B cell (primary cell): ENCODE results near the gene SDC1. TPM values are rescaled to one million over a fixed set of nuclear protein-coding genes. Genes with fewer than 3 reads are reported as not detected.
"Not testable (repeated sequence)": the region's sequence is repeated elsewhere in the genome, so short reads cannot be mapped to it uniquely, and the experiment has no call there.

ENCODE experiments used
- ATAC-seq: fragments of 200-7000 bp; cut with Tn5 transposase; one replicate; pipeline ENCODE4 v1.10.0; 2021; ENCODE audit warnings: low read depth, mild to moderate bottlenecking, moderate number of reproducible peaks, moderate library complexity
- CTCF ChIA-PET: fragments of 350-600 bp; sonication (Branson Sonifier 250); formaldehyde crosslinking; loops from one replicate; lab custom pipeline; 2021; ENCODE audit warnings: antibody characterized with exemption, inconsistent platforms; lab: Charles Lee
- POLR2A ChIA-PET: fragments of 350-600 bp; sonication (Branson Sonifier 250); formaldehyde crosslinking; loops from one replicate; lab custom pipeline; 2021; ENCODE audit warnings: antibody characterized with exemption; lab: Charles Lee
- DNase-seq: peaks from one replicate; pipeline ENCODE4 v3.0.0; 2013
- H2AFZ ChIP-seq: 2 replicates; pipeline ENCODE4 v1.6.1; 2012; ENCODE audit warnings: mild to moderate bottlenecking, low read depth, low read length; ENCODE audit not compliant: insufficient read depth, poor library complexity, severe bottlenecking
- H3K27ac ChIP-seq, 2 donors: 1 replicate in 1 of 2; 2 replicates in 1 of 2; pipeline ENCODE4 v1.5.1; 2012 to 2013; ENCODE audit warnings: low read length in 2 of 2, mild to moderate bottlenecking in 2 of 2, moderate library complexity in 1 of 2
- H3K27me3 ChIP-seq, 4 experiments: fragments of 200-600 bp in 1 of 4; sonication (generic) in 1 of 4; replicated peaks in 1 of 4; 1 replicate in 2 of 4; 2 replicates in 2 of 4; pipeline versions ENCODE4 v1.6.1 to v1.7.0; 2013 to 2016; ENCODE audit warnings: low read length in 3 of 4, mild to moderate bottlenecking in 2 of 4, mixed read lengths in 1 of 4, moderate library complexity in 1 of 4; ENCODE audit not compliant: insufficient read depth in 4 of 4, control insufficient read depth in 3 of 4; ENCODE audit errors: control extremely low read depth in 1 of 4
- H3K36me3 ChIP-seq, 2 experiments: replicated peaks in 1 of 2; 1 replicate in 1 of 2; 2 replicates in 1 of 2; pipeline versions ENCODE4 v1.6.1 to v1.7.1; 2013; ENCODE audit warnings: low read length in 1 of 2; ENCODE audit not compliant: insufficient read depth in 2 of 2, control insufficient read depth in 1 of 2; ENCODE audit errors: control extremely low read depth in 1 of 2, extremely low read depth in 1 of 2
- H3K4me1 ChIP-seq, 2 donors: fragments of 200-600 bp in 1 of 2; sonication (generic) in 1 of 2; 1 replicate in 1 of 2; 2 replicates in 1 of 2; pipeline versions ENCODE4 v1.5.1 to v1.6.1; 2013 to 2017; ENCODE audit warnings: low read length in 2 of 2; ENCODE audit not compliant: control insufficient read depth in 2 of 2, insufficient read depth in 2 of 2
- H3K4me2 ChIP-seq: replicated peaks from 2 replicates; pipeline ENCODE3; 2012; ENCODE audit warnings: mild to moderate bottlenecking, low read depth, low read length; ENCODE audit not compliant: poor library complexity, severe bottlenecking
- H3K4me3 ChIP-seq, 5 experiments: fragments of 200-600 bp in 1 of 5; sonication (generic) in 1 of 5; 1 replicate in 3 of 5; 2 replicates in 2 of 5; pipeline versions ENCODE4 v1.5.1 to v1.7.0; 2011 to 2016; ENCODE audit warnings: low read length in 4 of 5, mild to moderate bottlenecking in 4 of 5, low read depth in 2 of 5, control low read depth in 1 of 5, moderate library complexity in 1 of 5; ENCODE audit not compliant: insufficient read depth in 1 of 5; ENCODE audit errors: control extremely low read depth in 1 of 5, extremely low read depth in 1 of 5
- H3K79me2 ChIP-seq: fragments of 200-600 bp; sonication (generic); one replicate; pipeline ENCODE4 v1.6.0; 2016; ENCODE audit warnings: low read length; ENCODE audit not compliant: control insufficient read depth, insufficient read depth
- H3K9ac ChIP-seq: fragments of 200-600 bp; sonication (generic); 2 replicates; pipeline ENCODE4 v1.6.1; 2017; ENCODE audit warnings: mild to moderate bottlenecking, low read length, moderate library complexity
- H3K9me3 ChIP-seq, 3 donors: one replicate each; pipeline versions ENCODE4 v1.6.1 to v1.7.1; 2013; ENCODE audit warnings: low read length in 2 of 3; ENCODE audit not compliant: control insufficient read depth in 2 of 3, insufficient read depth in 1 of 3; ENCODE audit errors: control extremely low read depth in 1 of 3
- H4K20me1 ChIP-seq: 2 replicates; pipeline ENCODE4 v1.6.0; 2012; ENCODE audit warnings: mild to moderate bottlenecking, low read length; ENCODE audit not compliant: insufficient read depth, control insufficient read depth, poor library complexity, severe bottlenecking
- H3K27ac Mint-ChIP-seq: one replicate; pipeline ENCODE4 v1.8.0; 2021; ENCODE audit warnings: mixed read lengths
- H3K27me3 Mint-ChIP-seq: one replicate; pipeline ENCODE4 v1.8.0; 2021; ENCODE audit warnings: mixed read lengths
- H3K4me1 Mint-ChIP-seq: one replicate; pipeline ENCODE4 v1.8.0; 2021; ENCODE audit warnings: mixed read lengths
- H3K4me3 Mint-ChIP-seq: one replicate; pipeline ENCODE4 v1.8.0; 2021; ENCODE audit warnings: mixed read lengths
- H3K9me3 Mint-ChIP-seq: one replicate; pipeline ENCODE4 v1.8.0; 2022; ENCODE audit warnings: mixed read lengths; ENCODE audit not compliant: insufficient read depth
- CTCF ChIP-seq: fragments of 200-600 bp; IDR thresholded peaks from one replicate; pipeline ENCODE4 v1.8.0; 2022; ENCODE audit warnings: antibody characterized with exemption, mild to moderate bottlenecking
- EZH2 ChIP-seq: IDR thresholded peaks from 2 replicates; pipeline ENCODE4 v1.6.1; 2012; ENCODE audit warnings: borderline replicate concordance, low read depth, mild to moderate bottlenecking, moderate library complexity, low read length; ENCODE audit not compliant: insufficient read depth, poor library complexity, severe bottlenecking
- WGBS: methylation state at CpG from one replicate; pipeline ENCODE4 v1.1.5; 2013; ENCODE audit warnings: missing lambda C conversion rate; ENCODE audit not compliant: insufficient coverage; 5-methylcytosine and 5-hydroxymethylcytosine counted together
- intact Hi-C: fragments of 100-400 bp; cut with micrococcal nuclease; formaldehyde crosslinking; loops from one replicate; pipeline ENCODE4 v1.10.0; 2022
- polyA plus RNA-seq: library from polyadenylated mRNA; depleted of rRNA; stranded (reverse); fragments of >200 nt; gene quantifications from 2 replicates; pipeline ENCODE4 v1.2.3, GENCODE V29; 2012
- total RNA-seq, 2 donors: library from RNA; stranded (reverse); fragments of 120-200 nt in 1 of 2; gene quantifications; 1 replicate in 1 of 2; 2 replicates in 1 of 2; pipeline versions ENCODE4 v1.2.3 to v1.2.4, GENCODE V29; 2013 to 2022

The SDC1 gene
- total and polyA plus RNA-seq, 2 donors (not counting 1 experiment from before 2014, with no cell fraction given): 0.22 TPM; not detected in 1

- Histone ChIP-seq H3K4me3 (no peak overlapping the region), H3K9ac (no peak overlapping the region), H3K27me3 (peaks cover 0 to 5% (median 0%) of the 10 kb centered on the region in 4 experiments), H3K36me3 (no peaks in the 10 kb centered on the region), H3K79me2 (no peaks in the 10 kb centered on the region), H3K9me3 (peaks cover 0 to 2% (median 0%) of the 10 kb centered on the region in 3 donors), H3K4me1 (no peaks in the 10 kb centered on the region), H3K4me2 (no peak overlapping the region), H4K20me1 (no peaks in the 10 kb centered on the region), H3K27ac (no peak overlapping the region), H2AFZ (no peak overlapping the region)
- DNase-seq (no peak), ATAC-seq (no peak)
- 98% methylated on average over 5 of the region's 5 CpGs for WGBS
- intact Hi-C loops: no loop called here
- CTCF ChIA-PET: no interaction called here
- TF ChIP-seq CTCF: no peak
- no peak for TF ChIP-seq EZH2
- Mint-ChIP-seq H3K4me1 (peaks cover 1% of the 10 kb centered on the region), H3K27ac (no peak overlapping the region), H3K9me3 (no peaks in the 10 kb centered on the region), H3K4me3 (no peak overlapping the region), H3K27me3 (peaks cover 37% of the 10 kb centered on the region)
- POLR2A ChIA-PET: no interaction called here
Measured at GRCh38 chr2:20236496-20236895, 11.6 kb upstream of the SDC1 start.

- ATAC-seq: no peak
- no peaks in the 10 kb centered on the region for H3K79me2 ChIP-seq
- peaks cover 44% of the 10 kb centered on the region for H3K27me3 Mint-ChIP-seq
- H2AFZ ChIP-seq: no peak overlapping the region
- no peaks in the 10 kb centered on the region for H3K4me1 Mint-ChIP-seq
- TF ChIP-seq CTCF (no peak), EZH2 (no peak)
- H3K4me1 ChIP-seq: no peaks in the 10 kb centered on the region
- no peaks in the 10 kb centered on the region for H3K36me3 ChIP-seq
- 98% methylated on average over 10 of the region's 10 CpGs for WGBS
- no peak overlapping the region for H3K9ac ChIP-seq
- no peaks in the 10 kb centered on the region for H4K20me1 ChIP-seq
- ChIA-PET POLR2A (no interaction called here), CTCF (interaction anchor here (0.9 kb wide), 1 partner anchor 11 kb away, joined by 3 read pairs; the partner anchor contains the start of gene SDC1)
- H3K27ac ChIP-seq: no peak overlapping the region
- intact Hi-C loops: no loop called here
- H3K4me3 Mint-ChIP-seq: no peak overlapping the region
- no peaks in the 10 kb centered on the region for H3K9me3 Mint-ChIP-seq
- H3K27me3 ChIP-seq: peaks cover 0 to 5% (median 0%) of the 10 kb centered on the region in 4 experiments
- H3K4me3 ChIP-seq: no peak overlapping the region
- no peak overlapping the region for H3K4me2 ChIP-seq
- DNase-seq: no peak
- H3K27ac Mint-ChIP-seq: no peak overlapping the region
- peaks cover 0 to 2% (median 0%) of the 10 kb centered on the region in 3 donors for H3K9me3 ChIP-seq
Measured at GRCh38 chr2:20235655-20236305, 10.8 kb upstream of the SDC1 start.

- peaks cover 51% of the 10 kb centered on the region for H3K27me3 Mint-ChIP-seq
Measured at GRCh38 chr2:20234597-20234996, 9.7 kb upstream of the SDC1 start.

More at GRCh38 chr2:20234597-20234996, 9.7 kb upstream of the SDC1 start:
- H3K9me3 ChIP-seq, POLR2A ChIA-PET, H3K9me3 Mint-ChIP-seq, H3K27ac ChIP-seq, H3K4me1 ChIP-seq, H3K4me3 Mint-ChIP-seq, ATAC-seq, DNase-seq, H3K9ac ChIP-seq, H3K4me3 ChIP-seq, intact Hi-C loops, H3K79me2 ChIP-seq, H3K27ac Mint-ChIP-seq, H3K27me3 ChIP-seq, H3K36me3 ChIP-seq, H3K4me1 Mint-ChIP-seq, H4K20me1 ChIP-seq, CTCF ChIA-PET, H2AFZ ChIP-seq, H3K4me2 ChIP-seq: not testable (repeated sequence)
- WGBS: no CpG with 5 or more reads among the region's 2 CpGs
